ENCODE measurements around the gene TMEM225B. TPM values are rescaled to one million over a fixed set of nuclear protein-coding genes. Genes with fewer than 3 reads are reported as not detected.
"Not testable (repeated sequence)": the region's sequence is repeated elsewhere in the genome, so short reads cannot be mapped to it uniquely, and the experiment has no call there.

Gene TMEM225B
- total RNA-seq, 2 donors from 2014 or later = 0.96 to 1.4 TPM

DNA sequence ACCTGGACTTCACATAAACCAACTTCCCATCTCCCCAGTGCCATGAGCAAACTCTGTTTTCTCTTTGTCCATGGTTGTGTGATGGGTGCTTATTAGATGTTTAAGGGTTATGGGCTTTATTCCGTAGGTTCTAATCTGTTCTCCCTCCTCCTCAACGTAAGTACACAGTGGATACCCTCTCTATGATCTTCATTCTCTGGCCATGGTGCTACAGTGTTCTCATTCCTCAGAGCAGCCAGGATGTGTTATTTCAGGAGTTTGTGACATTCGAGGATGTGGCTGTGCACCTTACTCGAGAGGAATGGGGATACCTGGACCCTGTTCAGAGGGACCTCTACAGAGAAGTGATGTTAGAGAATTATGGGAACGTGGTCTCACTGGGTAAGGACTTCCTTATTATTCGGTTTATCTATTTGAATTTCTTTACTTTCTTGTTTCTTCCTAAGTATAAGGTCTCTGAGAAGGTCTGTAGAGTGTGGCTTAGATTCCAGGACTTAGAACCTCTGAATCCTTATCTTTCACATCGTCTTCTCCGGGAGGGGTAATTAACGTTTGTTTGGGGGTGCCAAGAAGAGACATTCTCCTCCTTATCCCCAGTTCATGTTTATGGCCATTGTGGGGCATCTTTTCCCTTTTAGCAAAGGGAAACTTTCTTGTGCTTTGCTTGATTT is 35.8 kb upstream of the TMEM225B start:
- Mint-ChIP-seq H3K4me1 (peaks cover 36% of the 10 kb centered on the region), H3K4me3 (no peak overlapping the region), H3K27me3 (no peaks in the 10 kb centered on the region), H3K27ac (peak overlapping the region; percentile 57), H3K36me3 (ENCODE audit: low read depth) (peaks cover 22% of the 10 kb centered on the region)
- ATAC-seq = no peak
- no peaks in the 10 kb centered on the region for H3K9me3 ChIP-seq (ENCODE audit: control insufficient read depth, low read length, poor library complexity, severe bottlenecking)
- DNase-seq = no peak

- Mint-ChIP-seq H3K4me3 (peak overlapping the region; percentile 9), H3K36me3 (ENCODE audit: low read depth) (peaks cover 22% of the 10 kb centered on the region), H3K27me3 (no peaks in the 10 kb centered on the region), H3K4me1 (peaks cover 32% of the 10 kb centered on the region), H3K27ac (peak overlapping the region; percentile 57)
- ATAC-seq = no peak
- H3K9me3 ChIP-seq (ENCODE audit: control insufficient read depth, low read length, poor library complexity, severe bottlenecking) = no peaks in the 10 kb centered on the region
- no peak for DNase-seq
Measured at GRCh38 chr7:99562832-99563231, 35.2 kb upstream of the TMEM225B start.

DNA sequence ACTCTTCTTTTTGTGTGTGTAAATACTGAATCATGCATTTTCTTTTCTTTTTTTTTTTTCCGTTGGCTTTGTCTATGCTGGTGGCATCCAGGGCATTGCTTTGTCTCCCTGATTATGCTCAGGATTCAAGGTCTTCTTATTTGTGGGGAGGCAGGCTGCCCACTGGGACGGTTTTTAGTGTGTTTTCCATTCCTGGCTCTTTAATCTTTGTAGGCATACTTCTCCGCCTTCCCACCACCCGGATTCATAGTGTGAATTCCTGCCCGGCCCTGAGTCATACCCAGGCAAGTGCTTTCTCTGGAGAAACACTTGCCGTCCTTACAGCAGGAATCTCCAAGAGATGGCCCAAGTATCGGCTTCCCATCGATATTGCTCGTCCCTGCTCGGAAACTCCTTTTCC is 34.4 kb upstream of the TMEM225B start:
- Mint-ChIP-seq H3K4me3 (no peak overlapping the region), H3K27me3 (no peaks in the 10 kb centered on the region), H3K27ac (peak overlapping the region; percentile 76), H3K36me3 (ENCODE audit: low read depth) (peaks cover 19% of the 10 kb centered on the region), H3K4me1 (peaks cover 28% of the 10 kb centered on the region)
- no peak for DNase-seq
- no peak for ATAC-seq
- H3K9me3 ChIP-seq (ENCODE audit: control insufficient read depth, low read length, poor library complexity, severe bottlenecking) = no peaks in the 10 kb centered on the region

DNA sequence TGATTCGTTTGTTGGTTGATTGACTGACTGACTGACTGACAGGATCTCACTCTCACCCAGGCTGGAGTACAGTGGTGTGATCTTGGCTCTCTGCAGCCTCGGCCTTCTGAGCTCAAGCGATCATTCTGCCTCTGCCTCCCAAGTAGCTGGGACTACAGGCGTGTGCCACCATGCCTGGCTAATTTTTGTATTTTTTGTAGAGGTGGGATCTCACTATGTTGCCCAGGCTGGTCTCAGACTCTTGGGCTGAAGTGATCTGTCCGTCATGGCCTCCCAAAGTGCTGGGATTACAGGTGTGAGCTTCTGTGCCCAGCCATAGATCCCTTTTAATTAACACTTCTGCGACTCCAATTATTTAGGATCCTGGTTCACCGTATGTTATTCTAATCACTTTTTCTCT is 29.3 kb upstream of the TMEM225B start:
- not testable (repeated sequence) for ATAC-seq

GRCh38 chr7:99571768-99572167 is 26.3 kb upstream of the TMEM225B start:
- no peak for ATAC-seq
- no peak overlapping the region for H3K27ac Mint-ChIP-seq

More for the DNA sequence above, 29.3 kb upstream of the TMEM225B start:
- peaks cover 18% of the 10 kb centered on the region for H3K4me1 Mint-ChIP-seq
- H3K27ac Mint-ChIP-seq; H3K27me3 Mint-ChIP-seq; DNase-seq; H3K9me3 ChIP-seq (ENCODE audit: control insufficient read depth, low read length, poor library complexity, severe bottlenecking); H3K4me3 Mint-ChIP-seq: not testable (repeated sequence)
- peaks cover 14% of the 10 kb centered on the region for H3K36me3 Mint-ChIP-seq (ENCODE audit: low read depth)

DNA sequence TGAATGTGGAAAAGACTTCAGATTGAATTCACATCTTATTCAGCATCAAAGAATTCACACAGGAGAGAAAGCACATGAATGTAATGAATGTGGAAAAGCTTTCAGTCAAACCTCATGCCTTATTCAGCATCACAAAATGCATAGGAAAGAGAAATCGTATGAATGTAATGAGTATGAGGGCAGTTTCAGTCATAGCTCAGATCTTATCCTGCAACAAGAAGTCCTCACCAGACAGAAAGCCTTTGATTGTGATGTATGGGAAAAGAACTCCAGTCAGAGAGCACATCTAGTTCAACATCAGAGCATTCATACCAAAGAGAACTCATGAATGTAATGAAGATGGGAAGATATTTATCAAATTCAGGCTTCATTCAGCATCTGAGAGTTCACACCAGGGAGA is 24.8 kb upstream of the TMEM225B start:
- DNase-seq = no peak
- peaks cover 6% of the 10 kb centered on the region for H3K4me1 Mint-ChIP-seq
- H3K27me3 Mint-ChIP-seq = no peaks in the 10 kb centered on the region
- ATAC-seq = no peak
- no peaks in the 10 kb centered on the region for H3K9me3 ChIP-seq (ENCODE audit: control insufficient read depth, low read length, poor library complexity, severe bottlenecking)
- peaks cover 6% of the 10 kb centered on the region for H3K36me3 Mint-ChIP-seq (ENCODE audit: low read depth)
- peak overlapping the region; percentile 14 for H3K27ac Mint-ChIP-seq
- no peak overlapping the region for H3K4me3 Mint-ChIP-seq

More at GRCh38 chr7:99571768-99572167, 26.3 kb upstream of the TMEM225B start:
- Mint-ChIP-seq H3K27me3 (no peaks in the 10 kb centered on the region), H3K36me3 (ENCODE audit: low read depth) (peaks cover 6% of the 10 kb centered on the region), H3K4me3 (no peak overlapping the region), H3K4me1 (peaks cover 6% of the 10 kb centered on the region)
- no peak for DNase-seq
- H3K9me3 ChIP-seq (ENCODE audit: control insufficient read depth, low read length, poor library complexity, severe bottlenecking) = no peaks in the 10 kb centered on the region

DNA sequence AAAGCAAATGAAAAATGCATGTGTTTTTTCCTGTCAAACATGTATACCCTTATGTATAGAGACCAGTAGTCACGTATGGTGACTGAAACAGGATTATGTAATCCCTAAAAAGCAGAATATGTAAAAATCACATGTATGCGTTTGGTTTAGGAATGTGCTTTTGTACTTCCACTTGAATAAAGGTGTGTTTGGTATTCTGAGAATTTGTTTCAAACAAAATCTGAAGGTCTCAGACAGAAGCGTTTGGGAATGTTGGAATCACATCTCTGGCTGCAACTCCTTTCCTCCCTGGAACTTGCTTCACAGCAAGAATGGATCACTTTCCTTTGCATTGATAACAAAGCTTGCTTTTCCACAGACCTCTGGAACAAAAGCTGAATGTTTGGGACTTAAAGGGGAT is 21.8 kb upstream of the TMEM225B start:
- H3K27me3 Mint-ChIP-seq = no peaks in the 10 kb centered on the region

DNA sequence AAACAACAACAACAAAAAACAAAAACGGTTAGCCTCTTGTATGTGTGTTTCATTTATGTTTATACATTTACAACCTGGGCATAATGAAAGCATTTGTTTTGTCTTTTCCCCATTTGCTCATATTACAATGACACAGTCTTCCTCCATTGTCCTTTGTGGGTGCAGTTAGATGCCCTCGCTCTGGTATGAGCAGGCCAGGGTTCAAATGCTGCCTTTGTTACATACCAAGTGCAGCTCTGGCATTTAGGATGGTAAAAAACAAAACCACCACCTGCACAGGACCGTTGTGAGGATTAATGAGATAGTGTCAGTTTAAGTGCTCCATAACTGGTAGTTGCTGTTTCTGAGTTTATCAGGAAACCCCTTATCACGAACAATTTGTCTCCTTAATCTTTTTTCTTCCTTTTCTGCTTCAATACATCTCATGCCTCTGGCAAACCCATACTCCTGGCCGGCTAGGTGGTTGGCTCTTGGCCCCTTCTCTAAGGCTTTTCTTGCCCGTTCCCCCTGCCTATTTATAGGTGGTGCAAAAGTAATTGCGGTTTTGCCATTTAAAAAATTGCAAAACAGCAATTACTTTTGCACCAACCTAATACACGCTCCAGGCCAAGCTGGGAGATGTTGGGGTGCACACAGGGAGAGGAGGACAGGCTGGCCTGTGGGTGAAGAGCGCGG is 18.6 kb upstream of the TMEM225B start:
- DNase-seq (no peak), ATAC-seq (no peak)
- peaks cover 2% of the 10 kb centered on the region for H3K27me3 Mint-ChIP-seq
- no peaks in the 10 kb centered on the region for H3K36me3 Mint-ChIP-seq (ENCODE audit: low read depth)
- H3K4me3 Mint-ChIP-seq = peak overlapping the region; percentile 95
- no peaks in the 10 kb centered on the region for H3K9me3 ChIP-seq (ENCODE audit: control insufficient read depth, low read length, poor library complexity, severe bottlenecking)
- H3K27ac Mint-ChIP-seq = no peak overlapping the region
- peaks cover 14% of the 10 kb centered on the region for H3K4me1 Mint-ChIP-seq

More for the DNA sequence above, 21.8 kb upstream of the TMEM225B start:
- H3K4me1 Mint-ChIP-seq = peaks cover 18% of the 10 kb centered on the region
- DNase-seq = no peak
- H3K36me3 Mint-ChIP-seq (ENCODE audit: low read depth) = peaks cover 6% of the 10 kb centered on the region
- no peak for ATAC-seq
- H3K27ac Mint-ChIP-seq = no peak overlapping the region
- H3K9me3 ChIP-seq (ENCODE audit: control insufficient read depth, low read length, poor library complexity, severe bottlenecking) = no peaks in the 10 kb centered on the region
- no peak overlapping the region for H3K4me3 Mint-ChIP-seq

DNA sequence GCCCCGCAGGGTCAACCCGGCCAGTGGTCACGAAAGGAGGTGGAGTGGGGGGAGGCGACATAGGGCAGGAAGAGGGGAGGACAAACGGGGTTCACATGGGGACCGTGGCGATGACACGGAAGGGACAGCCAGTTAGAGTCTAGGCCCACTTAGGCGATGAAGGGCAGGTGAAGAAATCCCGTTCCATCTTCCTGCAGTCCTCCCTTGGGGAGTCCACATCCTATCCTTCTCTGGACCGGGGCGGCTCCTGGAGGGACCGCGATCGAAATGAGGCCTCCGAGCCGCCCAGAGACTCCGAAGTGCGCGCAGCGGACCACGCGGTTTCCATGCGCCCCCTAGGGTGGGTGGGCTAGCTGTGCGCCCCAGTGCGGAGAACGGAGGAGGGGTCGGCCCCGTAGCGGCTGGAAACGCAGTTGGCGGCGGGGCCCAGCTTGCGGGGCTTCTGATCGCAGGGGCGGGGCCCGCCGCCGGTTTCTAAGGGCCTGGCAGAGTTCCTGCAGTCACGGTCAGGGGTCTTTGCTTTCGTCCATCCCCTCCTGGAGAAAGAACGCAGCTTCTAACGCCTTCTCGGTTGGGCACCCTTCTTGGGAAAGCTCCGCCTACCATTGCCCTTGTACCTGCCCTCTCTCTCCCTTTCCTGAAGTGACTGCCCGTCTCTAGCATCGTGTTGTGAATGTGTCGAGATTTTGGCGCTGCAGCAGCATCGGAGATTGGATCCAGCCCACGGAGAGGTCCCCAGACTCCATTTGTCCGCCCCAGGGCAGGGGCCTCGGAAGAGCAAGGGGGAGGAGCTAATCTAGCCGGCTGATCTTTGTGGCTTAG is 17.9 kb upstream of the TMEM225B start:
- ATAC-seq (peak; percentile 81), DNase-seq (peak; percentile 21 to 43 (median 35))
- H3K27me3 Mint-ChIP-seq = peaks cover 9% of the 10 kb centered on the region
- H3K4me1 Mint-ChIP-seq = peaks cover 14% of the 10 kb centered on the region
- H3K9me3 ChIP-seq (ENCODE audit: control insufficient read depth, low read length, poor library complexity, severe bottlenecking) = no peaks in the 10 kb centered on the region
- peak overlapping the region; percentile 41 for H3K27ac Mint-ChIP-seq
- H3K36me3 Mint-ChIP-seq (ENCODE audit: low read depth) = no peaks in the 10 kb centered on the region
- peak overlapping the region; percentile 95 for H3K4me3 Mint-ChIP-seq

GRCh38 chr7:99580778-99581332 is 17.2 kb upstream of the TMEM225B start:
- not testable (repeated sequence) for ATAC-seq; H3K27me3 Mint-ChIP-seq; H3K9me3 ChIP-seq (ENCODE audit: control insufficient read depth, low read length, poor library complexity, severe bottlenecking); H3K36me3 Mint-ChIP-seq (ENCODE audit: low read depth); DNase-seq
- Mint-ChIP-seq H3K4me1 (peaks cover 14% of the 10 kb centered on the region), H3K4me3 (peak overlapping the region; percentile 95), H3K27ac (peak overlapping the region; percentile 41)

DNA sequence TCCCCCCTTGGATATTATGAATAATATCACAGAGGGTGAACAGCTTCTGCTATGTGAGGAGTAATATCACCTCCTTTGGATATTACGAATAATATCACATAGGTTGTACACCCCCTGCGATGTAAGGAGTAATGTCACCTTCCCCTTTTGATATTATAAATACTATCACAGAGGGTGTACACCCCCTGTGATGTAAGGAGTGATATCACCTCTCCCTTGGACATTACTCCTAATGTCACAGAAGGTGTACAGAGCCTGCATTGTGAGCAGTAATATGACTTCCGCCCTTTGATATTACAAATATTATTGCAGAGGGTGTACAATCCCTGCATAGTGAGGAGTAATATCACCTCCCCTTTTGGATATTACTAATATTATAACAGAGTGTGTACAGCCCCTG is 9.2 kb upstream of the TMEM225B start:
- no peak overlapping the region for H3K4me3 Mint-ChIP-seq
- DNase-seq = no peak
- H3K36me3 Mint-ChIP-seq (ENCODE audit: low read depth) = no peaks in the 10 kb centered on the region
- H3K4me1 Mint-ChIP-seq = no peaks in the 10 kb centered on the region
- no peak for ATAC-seq
- peaks cover 33% of the 10 kb centered on the region for H3K27me3 Mint-ChIP-seq
- no peak overlapping the region for H3K27ac Mint-ChIP-seq
- H3K9me3 ChIP-seq (ENCODE audit: control insufficient read depth, low read length, poor library complexity, severe bottlenecking) = no peaks in the 10 kb centered on the region

GRCh38 chr7:99594948-99595745 is 2.9 kb upstream of the TMEM225B start:
- no peaks in the 10 kb centered on the region for H3K27me3 Mint-ChIP-seq
- H3K4me3 Mint-ChIP-seq = no peak overlapping the region
- H3K9me3 ChIP-seq (ENCODE audit: control insufficient read depth, low read length, poor library complexity, severe bottlenecking) = no peaks in the 10 kb centered on the region
- no peaks in the 10 kb centered on the region for H3K36me3 Mint-ChIP-seq (ENCODE audit: low read depth)
- no peaks in the 10 kb centered on the region for H3K4me1 Mint-ChIP-seq
- ATAC-seq (no peak), DNase-seq (no peak)
- H3K27ac Mint-ChIP-seq = no peak overlapping the region
